ENCODE measurements around the gene CLMP.

DNA sequence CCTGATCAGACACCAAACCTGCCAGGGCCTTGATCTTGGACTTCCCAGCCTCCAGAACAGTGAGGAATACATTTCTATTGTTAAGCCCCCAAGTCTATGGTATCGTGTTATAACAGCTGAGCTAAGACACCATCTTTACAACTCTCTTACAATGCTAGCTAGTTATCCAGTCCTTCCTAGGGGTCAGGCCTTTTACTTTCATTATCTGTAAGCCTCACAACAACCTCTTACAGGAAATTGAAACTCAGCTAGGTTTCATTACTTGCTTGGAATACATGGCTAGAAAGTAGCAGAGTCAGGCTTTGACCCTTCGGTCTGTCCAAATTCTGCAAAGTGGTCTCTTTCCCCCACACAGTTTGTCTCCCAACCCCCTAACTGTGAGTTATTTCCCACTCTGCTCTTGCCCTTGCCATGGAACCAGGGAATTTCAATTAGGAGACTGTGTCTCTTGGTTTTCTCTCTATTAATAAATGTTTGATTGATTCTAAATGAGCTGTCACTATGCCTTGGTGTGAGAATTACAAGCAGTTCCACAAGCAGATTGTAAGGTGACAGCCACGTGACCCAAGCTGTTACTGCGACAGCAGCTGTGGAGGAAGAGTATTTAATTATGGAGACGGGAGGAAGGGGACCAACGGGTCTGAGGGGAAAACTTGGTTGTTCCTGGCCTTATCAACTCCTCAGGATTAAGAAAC, 38.4 kb upstream of the CLMP start:
- TF ChIP-seq, protein P1, sequence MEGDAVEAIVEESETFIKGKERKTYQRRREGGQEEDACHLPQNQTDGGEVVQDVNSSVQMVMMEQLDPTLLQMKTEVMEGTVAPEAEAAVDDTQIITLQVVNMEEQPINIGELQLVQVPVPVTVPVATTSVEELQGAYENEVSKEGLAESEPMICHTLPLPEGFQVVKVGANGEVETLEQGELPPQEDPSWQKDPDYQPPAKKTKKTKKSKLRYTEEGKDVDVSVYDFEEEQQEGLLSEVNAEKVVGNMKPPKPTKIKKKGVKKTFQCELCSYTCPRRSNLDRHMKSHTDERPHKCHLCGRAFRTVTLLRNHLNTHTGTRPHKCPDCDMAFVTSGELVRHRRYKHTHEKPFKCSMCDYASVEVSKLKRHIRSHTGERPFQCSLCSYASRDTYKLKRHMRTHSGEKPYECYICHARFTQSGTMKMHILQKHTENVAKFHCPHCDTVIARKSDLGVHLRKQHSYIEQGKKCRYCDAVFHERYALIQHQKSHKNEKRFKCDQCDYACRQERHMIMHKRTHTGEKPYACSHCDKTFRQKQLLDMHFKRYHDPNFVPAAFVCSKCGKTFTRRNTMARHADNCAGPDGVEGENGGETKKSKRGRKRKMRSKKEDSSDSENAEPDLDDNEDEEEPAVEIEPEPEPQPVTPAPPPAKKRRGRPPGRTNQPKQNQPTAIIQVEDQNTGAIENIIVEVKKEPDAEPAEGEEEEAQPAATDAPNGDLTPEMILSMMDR (IDR thresholded peaks at IDR 0.05) = no peak
- TF ChIP-seq EP300 (IDR thresholded peaks at IDR 0.05) = no peak

All from ovary (tissue), 3 donors.